ENCODE data around the gene GABRG3. TPM values are rescaled to one million over a fixed set of nuclear protein-coding genes. Genes with fewer than 3 reads are reported as not detected.

Gene GABRG3
- total and polyA plus RNA-seq, 2 donors (not counting 3 experiments of a cell fraction or from before 2014, with no cell fraction given): not detected

DNA sequence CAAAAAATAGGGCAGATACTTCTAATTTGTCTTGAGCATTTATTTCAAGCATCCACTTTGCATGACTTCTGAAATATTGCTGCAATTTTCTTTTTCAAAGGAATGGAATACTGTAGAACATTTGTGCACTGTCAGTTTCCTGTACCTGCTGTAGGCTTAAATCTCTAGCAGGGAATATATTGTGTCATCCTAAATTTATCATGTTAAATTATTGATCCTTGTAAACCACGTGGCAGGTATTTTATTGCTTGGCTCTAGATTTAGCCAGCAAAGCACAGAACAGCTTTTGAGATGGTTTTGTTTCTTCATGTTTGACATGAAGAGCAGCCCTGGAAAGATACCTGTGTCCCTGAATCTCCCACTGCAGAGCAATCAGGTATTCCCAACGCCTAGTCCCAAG is 470.1 kb downstream of the GABRG3 start:
- no peak overlapping the region for H2AFZ ChIP-seq (ENCODE audit: low read depth, low read length)
- POLR2A ChIA-PET: no interaction called here
- DNase-seq (ENCODE audit: low read depth, low spot score): no peak
- no peaks in the 10 kb centered on the region for H4K20me1 ChIP-seq (replicated peaks; ENCODE audit: control insufficient read depth, extremely low read depth, insufficient read depth, low read length)
- no peak overlapping the region for H3K27ac ChIP-seq (ENCODE audit: insufficient read depth, low read depth, low read length)
- FAIRE-seq: no peak
- H3K9me3 ChIP-seq (replicated peaks; ENCODE audit: control insufficient read depth, insufficient read depth, low read length): peaks cover 2% of the 10 kb centered on the region
- no peaks in the 10 kb centered on the region for H3K27me3 ChIP-seq (ENCODE audit: control insufficient read depth in 2 of 2, insufficient read depth in 2 of 2, low read length in 2 of 2)
- H3K4me3 ChIP-seq (replicated peaks in 1 of 3; ENCODE audit: insufficient read depth in 1 of 3, low read depth in 1 of 3, low read length in 3 of 3): no peak overlapping the region
- CTCF ChIA-PET: no interaction called here
- intact Hi-C loops (cut with micrococcal nuclease) (no loop called here), dilution Hi-C loops (cut with MboI; ENCODE audit: extremely low pct_ligation_motif_present, low sequenced_read_pairs) (no loop called here)
- H3K9me1 ChIP-seq (replicated peaks; ENCODE audit: control insufficient read depth, extremely low read depth, insufficient read depth, low read length): no peaks in the 10 kb centered on the region
- no peak for TF ChIP-seq GATA2 (IDR thresholded peaks at IDR 0.05; ENCODE audit: insufficient read depth, insufficient read length, low read depth, low read length)
- no peak for TF ChIP-seq EZH2 (IDR thresholded peaks at IDR 0.05; ENCODE audit: borderline replicate concordance, low read depth, low read length, severe bottlenecking)
- TF ChIP-seq, protein P1, sequence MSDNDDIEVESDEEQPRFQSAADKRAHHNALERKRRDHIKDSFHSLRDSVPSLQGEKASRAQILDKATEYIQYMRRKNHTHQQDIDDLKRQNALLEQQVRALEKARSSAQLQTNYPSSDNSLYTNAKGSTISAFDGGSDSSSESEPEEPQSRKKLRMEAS (IDR thresholded peaks at IDR 0.05; ENCODE audit: insufficient read depth, insufficient read length): no peak
- no peak for TF ChIP-seq JUN (IDR thresholded peaks at IDR 0.05; ENCODE audit: borderline replicate concordance, insufficient read depth, insufficient read length, low read depth)
- no TSS peak for BruUV-seq (replicated peaks)
- H3K9ac ChIP-seq (replicated peaks; ENCODE audit: extremely low read depth, insufficient read depth, low read length): no peak overlapping the region
- no peak overlapping the region for H3K4me2 ChIP-seq (ENCODE audit: insufficient read depth, low read length)
- no peaks in the 10 kb centered on the region for H3K4me1 ChIP-seq (ENCODE audit: control insufficient read depth, extremely low read depth, insufficient read depth, low read length)
- H3K36me3 ChIP-seq (ENCODE audit: control insufficient read depth in 2 of 2, extremely low read depth in 1 of 2, insufficient read depth in 2 of 2, low read length in 2 of 2): no peaks in the 10 kb centered on the region
- no peaks in the 10 kb centered on the region for H3K79me2 ChIP-seq (ENCODE audit: control insufficient read depth, insufficient read depth, low read length)

DNA sequence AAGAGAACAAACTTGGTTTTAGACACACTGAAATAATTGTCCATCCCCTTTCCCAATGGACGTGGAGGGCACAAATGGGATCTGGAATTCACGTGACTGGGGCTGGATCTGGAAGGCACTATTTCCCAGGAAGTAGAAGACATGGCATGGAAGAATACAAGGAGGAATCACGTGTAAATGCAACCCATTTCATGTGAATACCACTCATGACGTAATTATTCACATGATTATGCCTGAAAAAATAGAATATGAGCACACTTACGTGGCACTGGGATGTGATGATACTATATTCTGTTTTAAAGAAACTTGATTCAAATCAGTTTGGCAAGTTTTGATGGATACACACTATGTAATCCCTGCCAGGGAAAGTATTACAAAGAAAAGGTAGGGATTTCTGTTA is 477.3 kb downstream of the GABRG3 start:
- dilution Hi-C loops (cut with MboI; ENCODE audit: extremely low pct_ligation_motif_present, low sequenced_read_pairs) (no loop called here), intact Hi-C loops (cut with micrococcal nuclease) (no loop called here)
- H3K9me1 ChIP-seq (replicated peaks; ENCODE audit: control insufficient read depth, extremely low read depth, insufficient read depth, low read length): no peaks in the 10 kb centered on the region
- no peak overlapping the region for H3K27ac ChIP-seq (ENCODE audit: insufficient read depth, low read depth, low read length)
- no peaks in the 10 kb centered on the region for H3K79me2 ChIP-seq (ENCODE audit: control insufficient read depth, insufficient read depth, low read length)
- CTCF ChIA-PET: no interaction called here
- H3K4me3 ChIP-seq (replicated peaks in 1 of 3; ENCODE audit: insufficient read depth in 1 of 3, low read depth in 1 of 3, low read length in 3 of 3): no peak overlapping the region
- FAIRE-seq: no peak
- H3K36me3 ChIP-seq (ENCODE audit: control insufficient read depth in 2 of 2, extremely low read depth in 1 of 2, insufficient read depth in 2 of 2, low read length in 2 of 2): no peaks in the 10 kb centered on the region
- no peak overlapping the region for H3K4me2 ChIP-seq (ENCODE audit: insufficient read depth, low read length)
- H3K9me3 ChIP-seq (replicated peaks; ENCODE audit: control insufficient read depth, insufficient read depth, low read length): peaks cover 6% of the 10 kb centered on the region
- no peaks in the 10 kb centered on the region for H4K20me1 ChIP-seq (replicated peaks; ENCODE audit: control insufficient read depth, extremely low read depth, insufficient read depth, low read length)
- no peak for DNase-seq (ENCODE audit: low read depth, low spot score)
- no peak overlapping the region for H2AFZ ChIP-seq (ENCODE audit: low read depth, low read length)
- POLR2A ChIA-PET: no interaction called here
- no peaks in the 10 kb centered on the region for H3K4me1 ChIP-seq (ENCODE audit: control insufficient read depth, extremely low read depth, insufficient read depth, low read length)
- H3K27me3 ChIP-seq (ENCODE audit: control insufficient read depth in 2 of 2, insufficient read depth in 2 of 2, low read length in 2 of 2): no peaks in the 10 kb centered on the region
- TF ChIP-seq, protein P2, sequence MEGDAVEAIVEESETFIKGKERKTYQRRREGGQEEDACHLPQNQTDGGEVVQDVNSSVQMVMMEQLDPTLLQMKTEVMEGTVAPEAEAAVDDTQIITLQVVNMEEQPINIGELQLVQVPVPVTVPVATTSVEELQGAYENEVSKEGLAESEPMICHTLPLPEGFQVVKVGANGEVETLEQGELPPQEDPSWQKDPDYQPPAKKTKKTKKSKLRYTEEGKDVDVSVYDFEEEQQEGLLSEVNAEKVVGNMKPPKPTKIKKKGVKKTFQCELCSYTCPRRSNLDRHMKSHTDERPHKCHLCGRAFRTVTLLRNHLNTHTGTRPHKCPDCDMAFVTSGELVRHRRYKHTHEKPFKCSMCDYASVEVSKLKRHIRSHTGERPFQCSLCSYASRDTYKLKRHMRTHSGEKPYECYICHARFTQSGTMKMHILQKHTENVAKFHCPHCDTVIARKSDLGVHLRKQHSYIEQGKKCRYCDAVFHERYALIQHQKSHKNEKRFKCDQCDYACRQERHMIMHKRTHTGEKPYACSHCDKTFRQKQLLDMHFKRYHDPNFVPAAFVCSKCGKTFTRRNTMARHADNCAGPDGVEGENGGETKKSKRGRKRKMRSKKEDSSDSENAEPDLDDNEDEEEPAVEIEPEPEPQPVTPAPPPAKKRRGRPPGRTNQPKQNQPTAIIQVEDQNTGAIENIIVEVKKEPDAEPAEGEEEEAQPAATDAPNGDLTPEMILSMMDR (IDR thresholded peaks at IDR 0.05; ENCODE audit: extremely low read depth in 1 of 2, insufficient read depth in 1 of 2, low read depth in 1 of 2, low read length in 2 of 2): no peak
- TF ChIP-seq, protein P1 (IDR thresholded peaks at IDR 0.05; ENCODE audit: insufficient read depth, insufficient read length): no peak
- TF ChIP-seq FOS (IDR thresholded peaks at IDR 0.05; ENCODE audit: borderline replicate concordance, insufficient read depth, low read length) (no peak), GATA2 (IDR thresholded peaks at IDR 0.05; ENCODE audit: insufficient read depth, insufficient read length, low read depth, low read length) (no peak), POLR2AphosphoS5 (IDR thresholded peaks at IDR 0.05; ENCODE audit: insufficient read depth, low read depth, low read length) (no peak), POLR2A (IDR thresholded peaks at IDR 0.05; ENCODE audit: low read depth, low read length) (no peak), EZH2 (IDR thresholded peaks at IDR 0.05; ENCODE audit: borderline replicate concordance, low read depth, low read length, severe bottlenecking) (no peak), MYC (IDR thresholded peaks at IDR 0.05; ENCODE audit: low read depth, low read length) (no peak), JUN (IDR thresholded peaks at IDR 0.05; ENCODE audit: borderline replicate concordance, insufficient read depth, insufficient read length, low read depth) (no peak)
- BruUV-seq (replicated peaks): no TSS peak
- no peak overlapping the region for H3K9ac ChIP-seq (replicated peaks; ENCODE audit: extremely low read depth, insufficient read depth, low read length)

All from endothelial cell of umbilical vein (primary cell).